Fibroblast of lung (primary cell): ENCODE results near the gene MUTYH. TPM values are rescaled to one million over a fixed set of nuclear protein-coding genes. Genes with fewer than 3 reads are reported as not detected.
A peak's percentile ranks its signal among the peaks of the same experiment; 100 is the strongest.

Experiments
- DNase-seq, 2 donors: peaks; one replicate each; pipeline versions ENCODE4 v3.0.0 to v3.0.0-alpha.2; 2010; ENCODE audit warnings: low read depth in 2 of 2
- H2AFZ ChIP-seq: 2 replicates; pipeline ENCODE4 v1.5.1; 2012; ENCODE audit warnings: low read length, control low read depth, inconsistent platforms
- H3K27ac ChIP-seq: 2 replicates; pipeline ENCODE4 v1.5.1; 2011; ENCODE audit warnings: low read length, control low read depth; ENCODE audit not compliant: insufficient read depth
- H3K27me3 ChIP-seq: 2 replicates; pipeline ENCODE4 v1.5.1; 2011; ENCODE audit warnings: mild to moderate bottlenecking, low read length; ENCODE audit not compliant: control insufficient read depth, insufficient read depth
- H3K36me3 ChIP-seq: 2 replicates; pipeline ENCODE4 v1.5.1; 2011; ENCODE audit warnings: low read length; ENCODE audit not compliant: control insufficient read depth, insufficient read depth
- H3K4me1 ChIP-seq: 2 replicates; pipeline ENCODE4 v1.5.1; 2011; ENCODE audit warnings: low read length; ENCODE audit not compliant: control insufficient read depth, insufficient read depth; ENCODE audit errors: extremely low read depth
- H3K4me2 ChIP-seq: 2 replicates; pipeline ENCODE4 v1.5.1; 2011; ENCODE audit warnings: low read length, control low read depth; ENCODE audit not compliant: insufficient read depth; ENCODE audit errors: extremely low read depth
- H3K4me3 ChIP-seq, 4 experiments: fragments of 200-600 bp in 1 of 4; sonication (generic) in 1 of 4; replicated peaks in 1 of 4; 2 replicates each; pipeline ENCODE4 v1.5.1; 2011 to 2016; ENCODE audit warnings: low read length in 4 of 4, low read depth in 3 of 4, mild to moderate bottlenecking in 3 of 4, control low read depth in 2 of 4, inconsistent platforms in 1 of 4, mixed read lengths in 1 of 4; ENCODE audit not compliant: insufficient read depth in 1 of 4; ENCODE audit errors: control extremely low read depth in 1 of 4
- H3K79me2 ChIP-seq: 2 replicates; pipeline ENCODE4 v1.5.1; 2012; ENCODE audit warnings: mild to moderate bottlenecking, low read length, inconsistent platforms; ENCODE audit not compliant: control insufficient read depth, insufficient read depth
- H3K9ac ChIP-seq: 2 replicates; pipeline ENCODE4 v1.5.1; 2011; ENCODE audit warnings: mild to moderate bottlenecking, low read length, control low read depth; ENCODE audit not compliant: insufficient read depth
- H3K9me3 ChIP-seq: 2 replicates; pipeline ENCODE4 v1.5.1; 2012; ENCODE audit warnings: low read depth, low read length; ENCODE audit not compliant: control insufficient read depth, insufficient read depth
- H4K20me1 ChIP-seq: 2 replicates; pipeline ENCODE4 v1.5.1; 2011; ENCODE audit warnings: low read length; ENCODE audit not compliant: control insufficient read depth, insufficient read depth; ENCODE audit errors: extremely low read depth
- EZH2 ChIP-seq: IDR thresholded peaks from 2 replicates; pipeline ENCODE4 v1.5.1; 2012; ENCODE audit warnings: low read length, control low read depth, mild to moderate bottlenecking; ENCODE audit errors: missing control alignments
- polyA plus RNA-seq, 2 donors: library from polyadenylated mRNA; depleted of rRNA in 1 of 2; stranded (reverse) in 1 of 2; unstranded in 1 of 2; fragments of >200 nt; gene quantifications; 2 replicates each; pipeline ENCODE4 v1.2.1, GENCODE V29; 2011 to 2012; ENCODE audit warnings: missing spikeins in 1 of 2
- total RNA-seq: library from RNA; depleted of rRNA; stranded (reverse); fragments of >200 nt; gene quantifications from 2 replicates; pipeline ENCODE4 v1.2.1, GENCODE V29; 2014
- TF ChIP-seq, protein P1 (sequence below), 2 donors: IDR thresholded peaks in 1 of 2; conservative IDR thresholded peaks in 1 of 2; 1 replicate in 1 of 2; 2 replicates in 1 of 2; pipeline ENCODE4 v1.5.1; 2011 to 2012; ENCODE audit warnings: low read length in 2 of 2, control low read depth in 1 of 2, inconsistent platforms in 1 of 2, low read depth in 1 of 2, mild to moderate bottlenecking in 1 of 2

Gene MUTYH
- total and polyA plus RNA-seq, 2 donors (not counting 1 experiment from before 2014, with no cell fraction given), result 3.8 to 15.7 TPM

DNA sequence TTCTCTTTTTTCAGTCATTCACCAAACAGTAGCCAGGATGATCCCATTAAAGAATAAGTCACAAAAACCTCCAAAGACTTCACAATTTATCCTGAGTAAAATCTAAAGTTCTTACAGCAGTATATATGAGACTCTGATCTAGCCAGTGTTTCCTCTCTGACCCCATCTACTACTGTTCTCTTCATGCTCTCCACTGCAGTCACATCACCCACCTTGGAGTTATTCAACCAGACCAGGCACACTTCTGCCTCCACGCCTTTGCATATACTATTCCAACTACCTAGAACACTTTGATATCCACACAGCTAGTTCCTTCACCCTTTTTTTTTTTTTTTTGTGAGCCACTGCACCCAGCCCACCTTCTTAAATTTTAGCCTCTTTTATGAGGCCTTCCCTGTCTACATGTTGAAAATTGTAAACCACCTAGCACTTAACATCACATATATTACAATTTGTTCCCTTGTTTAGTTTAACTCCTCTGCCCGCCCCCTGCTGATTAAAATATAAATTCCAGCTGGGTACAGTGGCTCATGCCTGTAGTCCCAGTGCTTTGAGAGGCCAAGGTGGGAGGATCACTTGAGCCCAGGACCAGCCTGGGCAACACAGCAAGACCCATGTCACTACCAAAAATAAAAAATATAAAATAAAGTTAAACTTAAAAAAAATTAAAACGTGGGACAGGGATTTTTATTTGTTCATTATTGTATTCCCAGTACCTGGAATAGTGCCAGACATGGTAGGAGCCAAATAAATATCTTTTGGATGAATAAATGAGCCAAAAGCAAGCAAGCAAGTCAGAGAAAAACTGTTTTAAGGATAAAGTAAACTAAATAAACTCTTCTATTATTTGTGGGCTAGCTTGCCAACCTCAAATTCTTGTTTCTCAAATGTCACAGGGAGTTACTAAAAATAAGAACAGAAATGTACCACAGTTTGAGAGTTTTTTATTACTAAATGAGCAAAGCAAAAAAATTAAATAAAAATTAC, 35.2 kb upstream of the MUTYH start:
- no peak overlapping the region for H3K4me2 ChIP-seq
- no peaks in the 10 kb centered on the region for H3K4me1 ChIP-seq
- H3K36me3 ChIP-seq, result no peaks in the 10 kb centered on the region
- TF ChIP-seq EZH2, result no peak
- TF ChIP-seq, protein P1, sequence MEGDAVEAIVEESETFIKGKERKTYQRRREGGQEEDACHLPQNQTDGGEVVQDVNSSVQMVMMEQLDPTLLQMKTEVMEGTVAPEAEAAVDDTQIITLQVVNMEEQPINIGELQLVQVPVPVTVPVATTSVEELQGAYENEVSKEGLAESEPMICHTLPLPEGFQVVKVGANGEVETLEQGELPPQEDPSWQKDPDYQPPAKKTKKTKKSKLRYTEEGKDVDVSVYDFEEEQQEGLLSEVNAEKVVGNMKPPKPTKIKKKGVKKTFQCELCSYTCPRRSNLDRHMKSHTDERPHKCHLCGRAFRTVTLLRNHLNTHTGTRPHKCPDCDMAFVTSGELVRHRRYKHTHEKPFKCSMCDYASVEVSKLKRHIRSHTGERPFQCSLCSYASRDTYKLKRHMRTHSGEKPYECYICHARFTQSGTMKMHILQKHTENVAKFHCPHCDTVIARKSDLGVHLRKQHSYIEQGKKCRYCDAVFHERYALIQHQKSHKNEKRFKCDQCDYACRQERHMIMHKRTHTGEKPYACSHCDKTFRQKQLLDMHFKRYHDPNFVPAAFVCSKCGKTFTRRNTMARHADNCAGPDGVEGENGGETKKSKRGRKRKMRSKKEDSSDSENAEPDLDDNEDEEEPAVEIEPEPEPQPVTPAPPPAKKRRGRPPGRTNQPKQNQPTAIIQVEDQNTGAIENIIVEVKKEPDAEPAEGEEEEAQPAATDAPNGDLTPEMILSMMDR (conservative IDR thresholded peaks at IDR 0.05 in 1 of 2, IDR thresholded peaks at IDR 0.05 in 1 of 2; ENCODE audit: low read depth in 1 of 2, low read length in 2 of 2), result no peak
- H4K20me1 ChIP-seq, result no peaks in the 10 kb centered on the region
- no peak overlapping the region for H3K9ac ChIP-seq
- H3K79me2 ChIP-seq, result no peaks in the 10 kb centered on the region
- no peaks in the 10 kb centered on the region for H3K27me3 ChIP-seq
- H3K27ac ChIP-seq, result no peak overlapping the region
- peak in 1 of 2 donors; percentile 22 for DNase-seq
- H3K4me3 ChIP-seq, result no peak overlapping the region
- H3K9me3 ChIP-seq, result no peaks in the 10 kb centered on the region
- no peak overlapping the region for H2AFZ ChIP-seq

DNA sequence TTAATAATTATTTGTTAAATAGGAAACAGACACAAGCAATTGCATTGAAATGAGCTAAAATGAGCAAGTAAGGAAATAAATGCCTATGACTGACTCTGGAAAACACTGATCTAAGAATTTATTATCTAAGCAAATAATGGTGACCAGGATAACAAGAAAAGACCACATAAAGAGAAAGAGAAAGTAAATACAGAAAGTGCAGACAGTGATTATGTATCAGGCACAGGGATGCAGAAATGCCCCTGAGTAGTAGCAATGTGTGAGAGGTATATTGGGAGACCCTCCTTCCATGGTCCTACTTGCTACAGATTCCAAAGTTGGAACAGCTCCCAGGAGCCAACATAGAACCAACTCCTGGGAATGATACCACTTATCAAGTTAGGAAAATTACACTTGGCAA, 33.3 kb upstream of the MUTYH start:
- no peak for DNase-seq

DNA sequence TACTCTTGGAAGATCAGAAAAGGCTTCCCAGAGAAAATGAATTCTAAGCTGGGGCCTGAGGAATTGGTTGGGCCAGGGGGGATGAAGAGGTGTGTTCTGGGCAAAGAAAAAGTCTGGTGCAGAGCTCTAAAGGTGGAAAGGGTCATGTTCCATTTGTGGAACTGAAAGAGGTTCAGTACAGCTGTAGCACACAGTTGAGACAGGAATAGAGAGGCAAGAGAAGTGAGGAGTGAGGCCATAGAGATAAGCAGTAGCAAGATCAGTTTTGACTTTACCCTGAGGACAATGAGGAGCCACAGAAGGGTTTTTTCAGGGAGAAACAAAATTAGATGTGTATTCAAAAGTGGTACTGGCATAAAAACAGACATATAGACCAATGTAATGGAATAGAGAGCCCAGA, 30.3 kb upstream of the MUTYH start:
- no peaks in the 10 kb centered on the region for H3K36me3 ChIP-seq
- TF ChIP-seq, protein P1 (conservative IDR thresholded peaks at IDR 0.05 in 1 of 2, IDR thresholded peaks at IDR 0.05 in 1 of 2; ENCODE audit: low read depth in 1 of 2, low read length in 2 of 2), result no peak
- TF ChIP-seq EZH2, result no peak
- H3K9ac ChIP-seq, result no peak overlapping the region
- DNase-seq, result no peak
- H3K9me3 ChIP-seq, result no peaks in the 10 kb centered on the region
- H3K27ac ChIP-seq, result no peak overlapping the region
- H2AFZ ChIP-seq, result no peak overlapping the region
- no peak overlapping the region for H3K4me2 ChIP-seq
- no peak overlapping the region for H3K4me3 ChIP-seq
- H3K27me3 ChIP-seq, result no peaks in the 10 kb centered on the region
- no peaks in the 10 kb centered on the region for H3K4me1 ChIP-seq
- H4K20me1 ChIP-seq, result no peaks in the 10 kb centered on the region
- no peaks in the 10 kb centered on the region for H3K79me2 ChIP-seq

More for the DNA sequence above, 33.3 kb upstream of the MUTYH start:
- H3K79me2 ChIP-seq, result no peaks in the 10 kb centered on the region
- H3K36me3 ChIP-seq, result no peaks in the 10 kb centered on the region
- no peak overlapping the region for H3K4me3 ChIP-seq
- TF ChIP-seq EZH2, result no peak
- TF ChIP-seq, protein P1 (conservative IDR thresholded peaks at IDR 0.05 in 1 of 2, IDR thresholded peaks at IDR 0.05 in 1 of 2; ENCODE audit: low read depth in 1 of 2, low read length in 2 of 2), result no peak
- no peak overlapping the region for H2AFZ ChIP-seq
- H3K27ac ChIP-seq, result no peak overlapping the region
- H3K4me2 ChIP-seq, result no peak overlapping the region
- H3K9ac ChIP-seq, result no peak overlapping the region
- H3K27me3 ChIP-seq, result no peaks in the 10 kb centered on the region
- H3K4me1 ChIP-seq, result no peaks in the 10 kb centered on the region
- H3K9me3 ChIP-seq, result no peaks in the 10 kb centered on the region
- no peaks in the 10 kb centered on the region for H4K20me1 ChIP-seq
